ENCODE measurements around the gene PRKCA. TPM values are rescaled to one million over a fixed set of nuclear protein-coding genes. Genes with fewer than 3 reads are reported as not detected.

The PRKCA gene
- total and polyA plus RNA-seq, 9 of the 15 experiments (the other 6 are each of a cell fraction or from before 2014, with no cell fraction given) = 3.2 to 33.0 (median 17.8) TPM

DNA sequence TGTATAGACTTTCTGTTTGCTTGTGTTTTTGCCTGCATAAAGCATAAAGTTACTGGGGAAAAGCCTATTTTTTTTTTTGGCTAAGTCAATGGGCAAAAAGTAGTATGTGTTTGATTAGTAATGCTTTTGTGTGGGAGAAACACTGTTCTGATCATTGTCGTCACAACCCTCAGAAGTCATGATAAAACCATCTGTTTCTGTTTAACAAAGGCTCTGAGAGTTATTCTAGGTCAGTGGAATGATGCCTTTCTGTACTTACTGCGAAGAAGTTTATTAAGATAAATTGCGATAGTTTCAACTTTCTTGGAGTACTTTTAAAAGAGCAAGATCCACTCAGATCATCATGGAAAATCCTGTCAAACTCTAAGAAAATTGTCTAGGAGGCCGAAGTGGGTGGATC lies 80.9 kb downstream of the PRKCA start:
- Histone ChIP-seq H3K4me3 (no peak overlapping the region), H3K9me3 (replicated peaks; ENCODE audit: control insufficient read depth, insufficient read depth, low read depth, low read length) (no peaks in the 10 kb centered on the region), H2AFZ (ENCODE audit: low read depth, low read length) (no peak overlapping the region), H3K4me2 (ENCODE audit: insufficient read depth, low read length) (no peak overlapping the region), H3K27ac (ENCODE audit: extremely low read depth, low read depth, low read length) (no peak overlapping the region), H3K9ac (ENCODE audit: insufficient read depth in 1 of 2, low read depth in 2 of 2, low read length in 2 of 2) (no peak overlapping the region), H3K36me3 (ENCODE audit: control insufficient read depth, insufficient read depth, low read length) (no peaks in the 10 kb centered on the region), H3K4me1 (replicated peaks in 1 of 2; ENCODE audit: control insufficient read depth in 2 of 2, insufficient read depth in 2 of 2, low read length in 2 of 2) (peaks cover 0 to 7% of the 10 kb centered on the region in 2 experiments; a peak in 1 of 5 replicates), H3K9me1 (ENCODE audit: control insufficient read depth, insufficient read depth, low read length) (no peaks in the 10 kb centered on the region), H3K79me2 (ENCODE audit: control insufficient read depth, insufficient read depth, low read length) (peaks cover 26% of the 10 kb centered on the region; the same call in 2 of the 3 replicates), H3K27me3 (ENCODE audit: control insufficient read depth in 2 of 2, insufficient read depth in 2 of 2, low read length in 2 of 2) (no peaks in the 10 kb centered on the region), H4K20me1 (replicated peaks; ENCODE audit: control insufficient read depth, insufficient read depth, low read length) (no peaks in the 10 kb centered on the region; the same call in 1 of the 2 replicates)
- FAIRE-seq = no peak
- ATAC-seq = no peak
- 81% methylated on average over 4 of the region's 4 CpGs for WGBS (ENCODE audit: insufficient coverage, low coverage, missing lambda C conversion rate)
- ChIA-PET POLR2A (no interaction called here), CTCF (ENCODE audit: low intra/inter-chr PET ratio) (no interaction called here)
- no TSS peak for BruUV-seq (replicated peaks)
- in situ Hi-C loops (cut with MboI) = no loop called here
- TF ChIP-seq FOSL1 (tag; conservative IDR thresholded peaks at IDR 0.05) (no peak), TSC22D4 (tag; IDR thresholded peaks at IDR 0.05) (no peak), ETV6 (IDR thresholded peaks at IDR 0.05; ENCODE audit: borderline replicate concordance in 1 of 2, low read depth in 2 of 2, low read length in 1 of 2) (no peak), ETV6 (CRISPR knock-in tag; IDR thresholded peaks at IDR 0.05; ENCODE audit: borderline replicate concordance) (no peak), PPARD (CRISPR knock-in tag; IDR thresholded peaks at IDR 0.05) (no peak), RNF2 (IDR thresholded peaks at IDR 0.05) (no peak), ZNF445 (CRISPR knock-in tag; IDR thresholded peaks at IDR 0.05; ENCODE audit: low read depth) (no peak), ZBTB8A (IDR thresholded peaks at IDR 0.05; ENCODE audit: partially characterized antibody) (no peak), RBM34 (IDR thresholded peaks at IDR 0.05; ENCODE audit: borderline replicate concordance, insufficient read depth, low read length) (no peak), POLR2G (IDR thresholded peaks at IDR 0.05; ENCODE audit: low read depth, low read length) (no peak), RBM39 (optimal IDR thresholded peaks at IDR 0.05; ENCODE audit: low read depth, low read length) (no peak)
- TF ChIP-seq, protein P1, sequence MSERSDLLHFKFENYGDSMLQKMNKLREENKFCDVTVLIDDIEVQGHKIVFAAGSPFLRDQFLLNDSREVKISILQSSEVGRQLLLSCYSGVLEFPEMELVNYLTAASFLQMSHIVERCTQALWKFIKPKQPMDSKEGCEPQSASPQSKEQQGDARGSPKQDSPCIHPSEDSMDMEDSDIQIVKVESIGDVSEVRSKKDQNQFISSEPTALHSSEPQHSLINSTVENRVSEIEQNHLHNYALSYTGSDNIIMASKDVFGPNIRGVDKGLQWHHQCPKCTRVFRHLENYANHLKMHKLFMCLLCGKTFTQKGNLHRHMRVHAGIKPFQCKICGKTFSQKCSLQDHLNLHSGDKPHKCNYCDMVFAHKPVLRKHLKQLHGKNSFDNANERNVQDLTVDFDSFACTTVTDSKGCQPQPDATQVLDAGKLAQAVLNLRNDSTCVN (CRISPR knock-in tag; IDR thresholded peaks at IDR 0.05) = no peak
- TF ChIP-seq, protein P2, sequence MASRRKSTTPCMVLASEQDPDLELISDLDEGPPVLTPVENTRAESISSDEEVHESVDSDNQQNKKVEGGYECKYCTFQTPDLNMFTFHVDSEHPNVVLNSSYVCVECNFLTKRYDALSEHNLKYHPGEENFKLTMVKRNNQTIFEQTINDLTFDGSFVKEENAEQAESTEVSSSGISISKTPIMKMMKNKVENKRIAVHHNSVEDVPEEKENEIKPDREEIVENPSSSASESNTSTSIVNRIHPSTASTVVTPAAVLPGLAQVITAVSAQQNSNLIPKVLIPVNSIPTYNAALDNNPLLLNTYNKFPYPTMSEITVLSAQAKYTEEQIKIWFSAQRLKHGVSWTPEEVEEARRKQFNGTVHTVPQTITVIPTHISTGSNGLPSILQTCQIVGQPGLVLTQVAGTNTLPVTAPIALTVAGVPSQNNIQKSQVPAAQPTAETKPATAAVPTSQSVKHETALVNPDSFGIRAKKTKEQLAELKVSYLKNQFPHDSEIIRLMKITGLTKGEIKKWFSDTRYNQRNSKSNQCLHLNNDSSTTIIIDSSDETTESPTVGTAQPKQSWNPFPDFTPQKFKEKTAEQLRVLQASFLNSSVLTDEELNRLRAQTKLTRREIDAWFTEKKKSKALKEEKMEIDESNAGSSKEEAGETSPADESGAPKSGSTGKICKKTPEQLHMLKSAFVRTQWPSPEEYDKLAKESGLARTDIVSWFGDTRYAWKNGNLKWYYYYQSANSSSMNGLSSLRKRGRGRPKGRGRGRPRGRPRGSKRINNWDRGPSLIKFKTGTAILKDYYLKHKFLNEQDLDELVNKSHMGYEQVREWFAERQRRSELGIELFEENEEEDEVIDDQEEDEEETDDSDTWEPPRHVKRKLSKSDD (conservative IDR thresholded peaks at IDR 0.05; ENCODE audit: low read length) = no peak
- intact Hi-C loops (cut with micrococcal nuclease) = no loop called here
- DNase-seq (ENCODE audit: extremely low read depth in 1 of 4, low spot score in 3 of 4) = no peak

Measured in K562 (cell line).